ENCODE measurements around the gene USP48.

Gene USP48

GRCh38 chr1:21756393-21757089 lies 26.4 kb downstream of the USP48 start:
- Mint-ChIP-seq H3K36me3 (ENCODE audit: low read depth) (peaks cover 32% of the 10 kb centered on the region), H3K9me3 (no peaks in the 10 kb centered on the region), H3K4me1 (ENCODE audit: low read depth) (peaks cover 11% of the 10 kb centered on the region), H3K4me3 (no peak overlapping the region), H3K27ac (no peak overlapping the region), H3K27me3 (ENCODE audit: low read depth) (no peaks in the 10 kb centered on the region)
- no peak for DNase-seq (ENCODE audit: low spot score)

- H3K36me3 Mint-ChIP-seq (ENCODE audit: low read depth): peaks cover 43% of the 10 kb centered on the region
- H3K27ac Mint-ChIP-seq: no peak overlapping the region
- no peak for DNase-seq (ENCODE audit: low spot score)
- H3K4me3 Mint-ChIP-seq: no peak overlapping the region
- peaks cover 11% of the 10 kb centered on the region for H3K4me1 Mint-ChIP-seq (ENCODE audit: low read depth)
- no peaks in the 10 kb centered on the region for H3K27me3 Mint-ChIP-seq (ENCODE audit: low read depth)
- H3K9me3 Mint-ChIP-seq: no peaks in the 10 kb centered on the region
These were observed 27.9 kb downstream of the USP48 start for GRCh38 chr1:21755067-21755466.

GRCh38 chr1:21754583-21754982 lies 28.4 kb downstream of the USP48 start:
- Mint-ChIP-seq H3K4me1 (ENCODE audit: low read depth) (peaks cover 7% of the 10 kb centered on the region), H3K36me3 (ENCODE audit: low read depth) (peaks cover 46% of the 10 kb centered on the region), H3K27me3 (ENCODE audit: low read depth) (no peaks in the 10 kb centered on the region), H3K4me3 (no peak overlapping the region), H3K9me3 (no peaks in the 10 kb centered on the region), H3K27ac (no peak overlapping the region)
- no peak for DNase-seq (ENCODE audit: low spot score)

DNA sequence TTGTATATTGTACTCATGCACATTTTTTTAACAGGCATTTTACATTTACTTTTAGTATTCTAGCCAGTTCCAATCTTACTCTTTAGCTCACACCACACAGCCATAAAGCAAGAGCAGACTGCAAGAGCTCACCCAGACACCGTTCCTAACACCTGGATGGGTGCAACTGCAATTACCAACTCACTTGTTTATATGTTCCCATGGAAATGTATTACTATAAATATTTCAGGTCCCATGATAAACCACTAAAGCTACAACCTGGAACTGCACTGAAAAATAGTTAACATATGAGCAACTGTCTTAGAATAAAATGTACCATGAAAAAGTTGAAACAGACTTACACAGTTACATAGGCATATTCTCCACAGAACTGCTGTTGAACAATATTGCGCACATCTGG lies 30.8 kb downstream of the USP48 start:
- no peaks in the 10 kb centered on the region for H3K27me3 Mint-ChIP-seq (ENCODE audit: low read depth)
- H3K4me3 Mint-ChIP-seq: no peak overlapping the region
- no peak for DNase-seq (ENCODE audit: low spot score)
- H3K4me1 Mint-ChIP-seq (ENCODE audit: low read depth): peaks cover 2% of the 10 kb centered on the region
- H3K27ac Mint-ChIP-seq: no peak overlapping the region
- H3K9me3 Mint-ChIP-seq: no peaks in the 10 kb centered on the region
- H3K36me3 Mint-ChIP-seq (ENCODE audit: low read depth): peaks cover 49% of the 10 kb centered on the region

GRCh38 chr1:21751281-21751680 lies 31.7 kb downstream of the USP48 start:
- Mint-ChIP-seq H3K27me3 (ENCODE audit: low read depth) (no peaks in the 10 kb centered on the region), H3K36me3 (ENCODE audit: low read depth) (peaks cover 46% of the 10 kb centered on the region), H3K9me3 (no peaks in the 10 kb centered on the region), H3K4me3 (no peak overlapping the region), H3K4me1 (ENCODE audit: low read depth) (peaks cover 2% of the 10 kb centered on the region), H3K27ac (no peak overlapping the region)
- no peak for DNase-seq (ENCODE audit: low spot score)

GRCh38 chr1:21750841-21751240 lies 32.1 kb downstream of the USP48 start:
- peaks cover 46% of the 10 kb centered on the region for H3K36me3 Mint-ChIP-seq (ENCODE audit: low read depth)
- H3K27ac Mint-ChIP-seq: no peak overlapping the region

GRCh38 chr1:21749859-21750468 lies 33.0 kb downstream of the USP48 start:
- peaks cover 44% of the 10 kb centered on the region for H3K36me3 Mint-ChIP-seq (ENCODE audit: low read depth)
- H3K27me3 Mint-ChIP-seq (ENCODE audit: low read depth): no peaks in the 10 kb centered on the region
- no peak overlapping the region for H3K4me3 Mint-ChIP-seq
- no peaks in the 10 kb centered on the region for H3K9me3 Mint-ChIP-seq
- no peak for DNase-seq (ENCODE audit: low spot score)
- peaks cover 2% of the 10 kb centered on the region for H3K4me1 Mint-ChIP-seq (ENCODE audit: low read depth)
- no peak overlapping the region for H3K27ac Mint-ChIP-seq

More at GRCh38 chr1:21750841-21751240, 32.1 kb downstream of the USP48 start:
- DNase-seq (ENCODE audit: low spot score): no peak
- Mint-ChIP-seq H3K4me3 (no peak overlapping the region), H3K9me3 (no peaks in the 10 kb centered on the region), H3K27me3 (ENCODE audit: low read depth) (no peaks in the 10 kb centered on the region), H3K4me1 (ENCODE audit: low read depth) (peaks cover 2% of the 10 kb centered on the region)

DNA sequence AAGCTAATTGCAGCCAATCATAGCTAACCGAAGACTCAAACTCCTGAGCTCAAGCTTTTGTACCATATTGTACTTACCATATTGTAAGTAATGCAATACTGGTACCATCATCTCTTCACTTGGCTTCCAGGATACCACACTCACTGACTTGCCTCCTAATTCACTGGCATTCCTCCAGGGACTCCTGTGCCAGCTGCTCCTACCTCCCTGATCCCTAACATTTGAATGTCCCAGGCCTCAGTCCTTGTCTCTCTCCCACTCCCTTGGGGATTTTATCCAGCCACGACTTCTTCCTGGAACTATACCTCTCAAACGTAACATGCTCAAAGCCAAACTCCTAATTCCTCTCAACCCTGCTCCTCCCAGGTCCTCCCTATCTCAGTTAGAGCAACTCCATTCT lies 33.8 kb downstream of the USP48 start:
- peaks cover 38% of the 10 kb centered on the region for H3K36me3 Mint-ChIP-seq (ENCODE audit: low read depth)
- H3K27ac Mint-ChIP-seq: no peak overlapping the region
- DNase-seq (ENCODE audit: low spot score): no peak
- H3K27me3 Mint-ChIP-seq (ENCODE audit: low read depth): no peaks in the 10 kb centered on the region
- no peak overlapping the region for H3K4me3 Mint-ChIP-seq
- peaks cover 2% of the 10 kb centered on the region for H3K4me1 Mint-ChIP-seq (ENCODE audit: low read depth)
- no peaks in the 10 kb centered on the region for H3K9me3 Mint-ChIP-seq

DNA sequence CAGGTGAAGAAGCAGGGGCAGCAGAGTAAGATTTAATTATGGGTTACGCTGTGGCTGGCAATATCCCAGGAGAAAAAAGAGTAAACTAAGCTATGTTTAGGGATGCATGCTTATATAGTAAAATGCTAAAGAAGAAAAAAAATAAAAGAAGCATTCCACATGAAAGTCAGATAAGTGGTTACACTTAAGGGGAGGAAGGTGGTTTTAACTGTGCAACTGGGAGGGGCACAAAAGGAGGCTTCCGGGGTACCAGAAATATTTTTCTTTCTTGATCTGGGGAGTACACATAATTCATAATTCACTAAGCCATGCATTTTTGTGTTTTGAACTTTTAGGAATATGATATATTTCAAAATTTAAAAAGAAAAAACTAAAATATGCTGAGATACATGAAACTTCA lies 39.5 kb downstream of the USP48 start:
- Mint-ChIP-seq H3K27ac (no peak overlapping the region), H3K4me1 (ENCODE audit: low read depth) (peaks cover 13% of the 10 kb centered on the region), H3K9me3 (no peaks in the 10 kb centered on the region), H3K4me3 (no peak overlapping the region), H3K36me3 (ENCODE audit: low read depth) (peaks cover 30% of the 10 kb centered on the region), H3K27me3 (ENCODE audit: low read depth) (no peaks in the 10 kb centered on the region)
- no peak for DNase-seq (ENCODE audit: low spot score)

GRCh38 chr1:21742578-21742977 lies 40.4 kb downstream of the USP48 start:
- Mint-ChIP-seq H3K4me3 (no peak overlapping the region), H3K36me3 (ENCODE audit: low read depth) (peaks cover 26% of the 10 kb centered on the region), H3K4me1 (ENCODE audit: low read depth) (peaks cover 13% of the 10 kb centered on the region), H3K27me3 (ENCODE audit: low read depth) (no peaks in the 10 kb centered on the region), H3K27ac (no peak overlapping the region), H3K9me3 (no peaks in the 10 kb centered on the region)
- DNase-seq (ENCODE audit: low spot score): no peak

DNA sequence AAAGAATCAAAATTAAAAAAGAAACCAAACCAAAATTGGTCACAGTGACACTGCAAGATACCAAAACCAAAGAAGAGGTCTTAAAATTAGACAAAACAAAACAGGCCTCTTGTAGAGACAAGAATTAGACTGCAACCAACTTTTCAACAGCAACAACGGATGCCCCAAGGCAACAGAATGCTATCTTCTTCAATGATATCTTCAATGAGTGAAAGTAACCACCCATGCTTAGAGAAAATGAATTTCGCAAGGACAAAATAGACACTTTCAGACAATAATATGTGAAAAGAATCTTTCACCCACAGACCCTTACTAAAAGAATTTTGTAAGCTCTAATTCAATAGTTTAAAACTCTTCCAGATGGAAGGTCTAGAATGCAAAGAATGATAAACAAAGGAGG lies 41.7 kb downstream of the USP48 start:
- no peak overlapping the region for H3K27ac Mint-ChIP-seq

GRCh38 chr1:21736876-21737275 lies 46.1 kb downstream of the USP48 start:
- DNase-seq (ENCODE audit: low spot score): no peak
- H3K36me3 Mint-ChIP-seq (ENCODE audit: low read depth): peaks cover 32% of the 10 kb centered on the region
- no peaks in the 10 kb centered on the region for H3K27me3 Mint-ChIP-seq (ENCODE audit: low read depth)
- H3K27ac Mint-ChIP-seq: no peak overlapping the region
- H3K9me3 Mint-ChIP-seq: no peaks in the 10 kb centered on the region
- H3K4me1 Mint-ChIP-seq (ENCODE audit: low read depth): peaks cover 8% of the 10 kb centered on the region
- H3K4me3 Mint-ChIP-seq: no peak overlapping the region

More for the DNA sequence above, 41.7 kb downstream of the USP48 start:
- peaks cover 13% of the 10 kb centered on the region for H3K4me1 Mint-ChIP-seq (ENCODE audit: low read depth)
- H3K4me3 Mint-ChIP-seq: no peak overlapping the region
- no peaks in the 10 kb centered on the region for H3K27me3 Mint-ChIP-seq (ENCODE audit: low read depth)
- no peaks in the 10 kb centered on the region for H3K9me3 Mint-ChIP-seq
- peaks cover 27% of the 10 kb centered on the region for H3K36me3 Mint-ChIP-seq (ENCODE audit: low read depth)
- DNase-seq (ENCODE audit: low spot score): no peak

DNA sequence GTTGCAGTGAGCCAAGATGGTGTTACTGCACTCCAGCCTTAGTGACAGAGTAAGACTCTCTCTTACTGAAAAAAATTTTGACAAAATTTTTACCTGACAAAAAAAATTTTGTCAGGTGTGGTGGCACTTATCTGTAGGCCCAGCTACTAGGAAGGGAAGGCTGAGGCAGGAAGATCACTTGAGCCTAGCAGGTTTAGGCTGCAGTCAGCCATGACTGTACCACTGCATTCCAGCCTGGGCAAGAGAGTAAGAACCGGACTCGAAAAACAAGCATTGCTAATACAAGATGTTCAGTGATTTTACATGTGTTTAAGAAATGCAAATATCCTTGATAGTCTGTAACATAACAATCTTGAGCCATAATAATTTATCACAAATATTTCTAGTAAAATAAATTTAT lies 46.9 kb downstream of the USP48 start:
- no peak overlapping the region for H3K4me3 Mint-ChIP-seq
- DNase-seq (ENCODE audit: low spot score): no peak
- H3K27ac Mint-ChIP-seq: no peak overlapping the region
- peaks cover 8% of the 10 kb centered on the region for H3K4me1 Mint-ChIP-seq (ENCODE audit: low read depth)
- no peaks in the 10 kb centered on the region for H3K9me3 Mint-ChIP-seq
- no peaks in the 10 kb centered on the region for H3K27me3 Mint-ChIP-seq (ENCODE audit: low read depth)
- peaks cover 35% of the 10 kb centered on the region for H3K36me3 Mint-ChIP-seq (ENCODE audit: low read depth)

GRCh38 chr1:21734526-21734925 lies 48.4 kb downstream of the USP48 start:
- Mint-ChIP-seq H3K9me3 (no peaks in the 10 kb centered on the region), H3K4me1 (ENCODE audit: low read depth) (no peaks in the 10 kb centered on the region), H3K27ac (no peak overlapping the region), H3K36me3 (ENCODE audit: low read depth) (peaks cover 30% of the 10 kb centered on the region), H3K27me3 (ENCODE audit: low read depth) (no peaks in the 10 kb centered on the region), H3K4me3 (no peak overlapping the region)
- no peak for DNase-seq (ENCODE audit: low spot score)

DNA sequence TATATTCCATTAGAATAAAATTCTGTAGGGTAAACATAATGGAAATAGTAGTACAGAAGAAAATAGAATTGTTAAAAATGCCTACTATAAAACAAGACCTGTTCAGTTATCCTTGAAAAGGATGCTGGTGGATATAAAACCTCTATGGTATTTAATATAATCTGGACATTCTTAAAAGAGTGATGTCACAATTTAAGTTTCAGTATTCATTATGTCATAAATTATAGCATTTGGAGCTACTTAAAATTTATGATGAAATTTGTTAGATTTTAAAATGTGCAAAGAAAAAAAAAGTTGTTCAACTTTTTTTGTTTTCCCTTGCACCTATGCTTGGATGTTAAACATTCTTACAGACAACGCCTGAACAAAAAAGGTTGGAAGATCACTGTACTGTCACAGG lies 50.3 kb downstream of the USP48 start:
- no peaks in the 10 kb centered on the region for H3K4me1 Mint-ChIP-seq (ENCODE audit: low read depth)
- no peak overlapping the region for H3K27ac Mint-ChIP-seq
- H3K4me3 Mint-ChIP-seq: no peak overlapping the region
- no peaks in the 10 kb centered on the region for H3K9me3 Mint-ChIP-seq
- H3K27me3 Mint-ChIP-seq (ENCODE audit: low read depth): no peaks in the 10 kb centered on the region
- no peak for DNase-seq (ENCODE audit: low spot score)
- peaks cover 32% of the 10 kb centered on the region for H3K36me3 Mint-ChIP-seq (ENCODE audit: low read depth)
